HG03457 (cell line): Measurements from ENCODE around the gene ZFHX2.

Experiments
- ATAC-seq: cut with Tn5 transposase; IDR thresholded peaks from one replicate; pipeline ENCODE4 v1.9.1; 2021; ENCODE audit warnings: moderate number of reproducible peaks; ENCODE audit not compliant: unreplicated experiment

ZFHX2 gene

GRCh38 chr14:23573384-23574015, 21.9 kb upstream of the ZFHX2 start:
- ATAC-seq = no peak

- no peak for ATAC-seq
Measured at GRCh38 chr14:23572836-23573235, 21.3 kb upstream of the ZFHX2 start.

- ATAC-seq = no peak
Measured at GRCh38 chr14:23572524-23572828, 20.9 kb upstream of the ZFHX2 start.

GRCh38 chr14:23571701-23572523, 20.3 kb upstream of the ZFHX2 start:
- ATAC-seq = no peak

GRCh38 chr14:23570806-23571483, 19.4 kb upstream of the ZFHX2 start:
- no peak for ATAC-seq

GRCh38 chr14:23569443-23570151, 18.0 kb upstream of the ZFHX2 start:
- ATAC-seq = no peak

- ATAC-seq = no peak
Measured at GRCh38 chr14:23568600-23569331, 17.2 kb upstream of the ZFHX2 start.

- ATAC-seq = no peak
Measured at GRCh38 chr14:23568021-23568599, 16.5 kb upstream of the ZFHX2 start.

GRCh38 chr14:23567186-23568020, 15.8 kb upstream of the ZFHX2 start, which contains the start of gene AP1G2:
AP1G2 (minus strand) TSS chr14:23567791; CDS start chr14:23567314, 477 bp downstream.
- peak; percentile 71 for ATAC-seq

- no peak for ATAC-seq
Measured at GRCh38 chr14:23566778-23567185, 15.2 kb upstream of the ZFHX2 start.

GRCh38 chr14:23566112-23566777, 14.7 kb upstream of the ZFHX2 start:
- ATAC-seq = no peak

GRCh38 chr14:23565626-23566025, 14.1 kb upstream of the ZFHX2 start:
- no peak for ATAC-seq

- no peak for ATAC-seq
Measured at GRCh38 chr14:23564876-23565275, 13.3 kb upstream of the ZFHX2 start.

- no peak for ATAC-seq
Measured at GRCh38 chr14:23564181-23564812, 12.7 kb upstream of the ZFHX2 start.

GRCh38 chr14:23563473-23564180, 12.1 kb upstream of the ZFHX2 start:
- ATAC-seq = no peak

- ATAC-seq = no peak
Measured at GRCh38 chr14:23562822-23563472, 11.4 kb upstream of the ZFHX2 start.
